Ectodermal cell (in vitro differentiated cells): ENCODE measurements around the gene CRTC3.
"Not testable (repeated sequence)": the region's sequence is repeated elsewhere in the genome, so short reads cannot be mapped to it uniquely, and the experiment has no call there.

Source experiments
- H3K27ac ChIP-seq: 2 replicates; pipeline ENCODE4 v1.7.0; 2013; ENCODE audit warnings: mild to moderate bottlenecking, low read depth, low read length; ENCODE audit not compliant: insufficient read depth, poor library complexity, severe bottlenecking
- H3K27me3 ChIP-seq: 2 replicates; pipeline ENCODE4 v1.7.0; 2013; ENCODE audit warnings: mild to moderate bottlenecking, low read length; ENCODE audit not compliant: insufficient read depth, control insufficient read depth, poor library complexity, severe bottlenecking
- H3K36me3 ChIP-seq: one replicate; pipeline ENCODE4 v1.7.0; 2013; ENCODE audit warnings: low read length; ENCODE audit not compliant: control insufficient read depth, insufficient read depth
- H3K4me1 ChIP-seq: one replicate; pipeline ENCODE4 v1.7.0; 2013; ENCODE audit warnings: low read length; ENCODE audit not compliant: control insufficient read depth, insufficient read depth
- H3K4me3 ChIP-seq: 2 replicates; pipeline ENCODE4 v1.7.0; 2013; ENCODE audit warnings: low read depth, low read length, control low read depth; ENCODE audit not compliant: insufficient read depth
- H3K9me3 ChIP-seq: 2 replicates; pipeline ENCODE4 v1.7.0; 2013; ENCODE audit warnings: mild to moderate bottlenecking, low read length, moderate library complexity; ENCODE audit not compliant: control insufficient read depth
- WGBS, 2 experiments: methylation state at CpG; one replicate each; pipeline ENCODE4 v1.1.7; 2013; ENCODE audit warnings: missing lambda C conversion rate in 2 of 2; 5-methylcytosine and 5-hydroxymethylcytosine counted together

Gene CRTC3

GRCh38 chr15:90667755-90668345, 138.1 kb downstream of the CRTC3 start:
- H3K27me3 ChIP-seq, H3K9me3 ChIP-seq, H3K4me3 ChIP-seq, H3K36me3 ChIP-seq, H3K27ac ChIP-seq, H3K4me1 ChIP-seq: not testable (repeated sequence)
- 89 to 95% methylated on average over 6 of the region's 7 CpGs for WGBS, 2 experiments

- H3K27ac ChIP-seq, H3K36me3 ChIP-seq, H3K27me3 ChIP-seq, H3K4me3 ChIP-seq, H3K4me1 ChIP-seq, H3K9me3 ChIP-seq: not testable (repeated sequence)
- 96 to 97% methylated on average over 8 of the region's 8 CpGs for WGBS, 2 experiments
These were observed 140.9 kb downstream of the CRTC3 start for GRCh38 chr15:90670631-90671030.

DNA sequence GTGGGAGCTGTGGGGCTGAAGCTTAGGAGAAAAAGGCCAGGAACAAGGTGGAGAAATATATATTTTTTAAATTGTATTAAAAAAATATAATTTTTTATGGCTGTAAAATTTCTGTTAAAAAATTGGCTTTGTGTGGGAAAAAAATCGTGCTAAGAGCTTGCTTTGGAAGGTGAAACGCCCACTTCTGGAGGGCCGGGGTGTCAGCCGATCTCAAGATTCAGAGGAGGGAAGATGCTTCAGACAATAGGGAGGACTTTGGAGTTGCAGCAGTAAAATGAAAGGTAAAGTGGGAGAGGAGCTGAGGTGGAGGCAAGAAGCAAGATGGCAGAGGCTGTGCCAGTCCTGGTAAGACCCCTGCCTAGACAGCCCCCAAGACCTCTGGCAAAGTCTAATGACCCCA, 141.5 kb downstream of the CRTC3 start:
- H3K36me3 ChIP-seq, result no peaks in the 10 kb centered on the region
- H3K27me3 ChIP-seq, result no peaks in the 10 kb centered on the region
- H3K27ac ChIP-seq, result no peak overlapping the region
- no peak overlapping the region for H3K4me3 ChIP-seq
- WGBS, 2 experiments, result 91% methylated on average over 4 of the region's 4 CpGs
- no peaks in the 10 kb centered on the region for H3K9me3 ChIP-seq
- H3K4me1 ChIP-seq, result no peaks in the 10 kb centered on the region

- not testable (repeated sequence) for H3K9me3 ChIP-seq, H3K27ac ChIP-seq, H3K36me3 ChIP-seq, H3K4me1 ChIP-seq, H3K4me3 ChIP-seq, H3K27me3 ChIP-seq
- WGBS, 2 experiments, result 89 to 94% methylated on average over 8 to 9 of the region's 10 CpGs
These were observed 143.6 kb downstream of the CRTC3 start for GRCh38 chr15:90673357-90673756.

GRCh38 chr15:90674476-90674875, 144.8 kb downstream of the CRTC3 start:
- H3K4me3 ChIP-seq, result no peak overlapping the region
- no peaks in the 10 kb centered on the region for H3K27me3 ChIP-seq
- no peaks in the 10 kb centered on the region for H3K4me1 ChIP-seq
- no peaks in the 10 kb centered on the region for H3K36me3 ChIP-seq
- no peak overlapping the region for H3K27ac ChIP-seq
- WGBS, 2 experiments, result 89 to 90% methylated on average over 3 of the region's 3 CpGs
- no peaks in the 10 kb centered on the region for H3K9me3 ChIP-seq

DNA sequence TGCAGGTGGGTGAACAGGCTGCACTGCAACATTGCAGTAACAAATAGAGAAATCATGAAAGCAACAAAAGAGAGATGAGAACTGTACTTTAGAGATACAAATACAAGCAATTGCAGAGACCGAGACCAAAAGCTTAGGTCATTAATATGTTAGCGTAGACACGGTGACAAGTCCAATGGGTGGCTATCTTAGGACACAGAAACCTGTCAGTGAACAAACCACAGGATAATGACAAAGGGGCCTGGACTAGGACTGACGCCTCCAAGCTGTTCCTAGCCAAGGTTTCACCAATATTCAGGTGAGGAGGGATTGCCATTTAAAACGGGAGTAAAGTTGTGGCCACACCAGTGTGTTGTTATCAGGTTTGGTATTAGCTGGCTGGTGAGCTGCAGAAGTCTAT, 145.7 kb downstream of the CRTC3 start:
- Histone ChIP-seq H3K4me3 (no peak overlapping the region), H3K27me3 (no peaks in the 10 kb centered on the region)
- WGBS, 2 experiments, result 90 to 95% methylated on average over 5 of the region's 5 CpGs

GRCh38 chr15:90677807-90678790, 148.4 kb downstream of the CRTC3 start:
- H3K27ac ChIP-seq, result no peak overlapping the region
- H3K9me3 ChIP-seq, result no peaks in the 10 kb centered on the region
- H3K4me1 ChIP-seq, result no peaks in the 10 kb centered on the region
- H3K36me3 ChIP-seq, result no peaks in the 10 kb centered on the region
- WGBS, 2 experiments, result 91 to 93% methylated on average over 11 of the region's 12 CpGs
- H3K27me3 ChIP-seq, result no peaks in the 10 kb centered on the region
- H3K4me3 ChIP-seq, result no peak overlapping the region

More for the DNA sequence above, 145.7 kb downstream of the CRTC3 start:
- Histone ChIP-seq H3K4me1 (no peaks in the 10 kb centered on the region), H3K36me3 (no peaks in the 10 kb centered on the region), H3K9me3 (no peaks in the 10 kb centered on the region), H3K27ac (no peak overlapping the region)

DNA sequence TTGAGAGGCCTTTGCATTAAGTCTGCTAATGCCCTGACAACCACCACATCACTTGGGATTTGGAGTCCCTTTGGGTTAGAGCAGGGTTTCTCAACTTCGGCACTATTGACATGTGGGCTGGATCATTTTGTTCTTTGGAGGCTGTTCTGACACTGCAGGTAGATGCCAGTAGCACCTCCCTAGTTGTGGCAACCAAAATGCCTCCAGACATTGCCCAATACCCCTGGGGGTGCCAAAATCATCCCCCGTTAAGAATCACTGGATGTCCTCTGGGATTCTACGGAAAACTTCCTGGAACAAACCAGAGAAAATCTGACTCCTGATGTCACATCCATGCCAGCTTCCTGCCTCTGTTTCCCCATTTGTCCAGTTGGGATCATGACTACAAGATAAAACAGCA, 150.2 kb downstream of the CRTC3 start:
- H3K36me3 ChIP-seq, result no peaks in the 10 kb centered on the region
- 89 to 93% methylated on average over 3 of the region's 3 CpGs for WGBS, 2 experiments
- H3K27ac ChIP-seq, result no peak overlapping the region
- no peaks in the 10 kb centered on the region for H3K9me3 ChIP-seq
- H3K27me3 ChIP-seq, result no peaks in the 10 kb centered on the region
- H3K4me3 ChIP-seq, result no peak overlapping the region
- H3K4me1 ChIP-seq, result no peaks in the 10 kb centered on the region

DNA sequence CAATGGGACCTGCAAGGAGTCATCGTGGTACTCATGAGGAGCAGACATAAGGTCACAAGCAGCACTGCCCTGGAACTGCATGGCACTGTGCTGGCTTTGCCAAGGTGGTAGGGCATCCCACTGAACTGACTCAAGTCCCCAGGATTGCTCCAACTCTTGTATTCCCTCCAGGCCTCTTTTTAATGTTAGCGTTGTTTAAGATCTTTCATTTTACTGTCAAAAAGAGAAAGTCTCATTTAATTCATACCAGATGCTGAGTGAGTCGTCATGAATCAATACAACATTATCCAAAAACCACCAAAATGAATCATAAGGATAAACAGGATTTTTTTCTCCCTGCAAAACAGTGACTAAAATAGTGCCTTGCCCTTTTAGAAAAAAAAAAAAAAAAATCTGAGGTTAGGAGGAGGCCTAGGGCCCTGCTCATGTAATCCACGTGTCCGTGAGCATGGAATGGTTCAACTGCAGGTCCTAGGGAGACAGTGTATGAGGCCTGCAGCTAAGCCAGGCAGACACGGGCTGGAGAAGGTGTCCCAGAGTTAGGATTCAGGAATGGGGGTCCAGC, 150.7 kb downstream of the CRTC3 start:
- no peak overlapping the region for H3K27ac ChIP-seq
- H3K4me3 ChIP-seq, result no peak overlapping the region
- H3K27me3 ChIP-seq, result no peaks in the 10 kb centered on the region
- H3K9me3 ChIP-seq, result no peaks in the 10 kb centered on the region
- no peaks in the 10 kb centered on the region for H3K4me1 ChIP-seq
- no peaks in the 10 kb centered on the region for H3K36me3 ChIP-seq
- 90 to 94% methylated on average over 6 of the region's 6 CpGs for WGBS, 2 experiments

DNA sequence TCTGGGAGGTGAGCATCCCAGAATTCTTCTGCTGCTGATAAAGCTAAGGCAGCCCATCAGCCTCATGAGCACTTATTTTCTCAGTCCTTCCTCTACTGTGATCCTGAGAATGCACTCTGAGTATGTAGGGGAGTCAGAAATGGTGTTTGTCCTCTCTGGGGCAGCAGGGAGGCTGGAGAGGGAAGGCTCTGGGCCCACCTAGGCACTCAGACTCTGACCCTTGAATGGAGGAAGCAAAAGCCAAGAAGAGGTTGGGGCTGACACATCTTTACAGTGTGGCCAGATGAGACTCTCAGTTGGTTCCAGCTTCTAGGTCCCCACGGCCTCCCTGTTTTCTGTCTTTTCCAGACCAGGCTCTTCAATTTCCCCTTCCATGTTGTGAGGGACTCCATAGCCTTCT, 151.3 kb downstream of the CRTC3 start:
- WGBS, 2 experiments, result 90 to 95% methylated on average over 1 of the region's 1 CpG
- Histone ChIP-seq H3K9me3 (no peaks in the 10 kb centered on the region), H3K27ac (no peak overlapping the region), H3K27me3 (no peaks in the 10 kb centered on the region), H3K4me1 (no peaks in the 10 kb centered on the region), H3K4me3 (no peak overlapping the region), H3K36me3 (no peaks in the 10 kb centered on the region)
